ENCODE measurements around the gene TMEM184B. TPM values are rescaled to one million over a fixed set of nuclear protein-coding genes. Genes with fewer than 3 reads are reported as not detected.

TMEM184B gene
- total RNA-seq, 2 experiments from 2014 or later: 45.9 to 49.3 TPM

DNA sequence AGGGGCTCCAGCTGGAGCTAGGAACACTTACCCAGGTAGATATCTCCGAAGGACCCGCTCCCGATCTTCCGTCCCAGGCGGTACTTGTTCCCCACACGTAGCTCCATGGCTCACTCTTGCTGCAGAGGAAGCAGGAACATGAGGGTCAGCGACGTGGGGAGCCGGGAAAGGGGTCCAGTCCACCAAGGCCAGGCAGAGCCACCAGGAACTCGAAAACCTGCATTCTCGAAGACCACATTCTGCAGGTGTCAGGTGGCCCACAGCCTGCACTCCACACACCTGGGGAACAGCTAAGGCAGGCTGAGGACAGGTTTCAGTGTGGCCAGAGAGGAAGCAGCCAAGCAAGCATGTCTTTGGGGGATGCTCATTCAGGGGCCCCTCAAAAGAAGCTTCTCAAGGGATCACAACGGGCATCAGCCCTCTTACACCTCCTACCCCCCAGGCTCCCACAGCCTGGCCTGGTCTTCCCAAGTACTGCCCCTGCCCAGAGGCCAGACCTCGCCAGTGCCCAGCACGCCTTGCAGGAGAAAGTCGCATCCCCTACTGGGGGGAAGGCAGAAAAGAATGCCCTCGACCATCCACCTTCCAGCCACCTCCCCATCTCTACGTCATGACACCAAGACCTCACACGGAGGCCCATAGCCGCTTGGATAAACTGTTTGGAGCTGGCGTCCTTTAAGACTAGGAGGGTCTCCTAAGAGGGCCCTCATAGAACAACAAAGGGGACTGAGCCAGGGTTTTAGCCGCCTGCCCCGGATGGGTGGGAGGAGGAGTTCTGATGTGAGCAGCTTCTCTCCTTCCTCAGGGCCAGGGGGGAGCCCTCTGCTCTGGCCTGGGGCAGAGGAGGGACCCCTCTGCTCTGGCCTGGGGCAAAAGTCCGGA is 41.5 kb upstream of the TMEM184B start:
- H3K4me1 Mint-ChIP-seq: peaks cover 68% of the 10 kb centered on the region
- peak overlapping the region; percentile 87 for H3K27ac Mint-ChIP-seq
- H3K27me3 Mint-ChIP-seq: no peaks in the 10 kb centered on the region
- peak overlapping the region; percentile 80 for H3K4me3 Mint-ChIP-seq
- H3K36me3 Mint-ChIP-seq (ENCODE audit: low read depth): peaks cover 20% of the 10 kb centered on the region
- POLR2A ChIA-PET: interaction anchor here (0.7 to 2.4 kb wide), 7 partner anchors 8 to 113 kb away, joined by 3 to 14 read pairs (median 3); no protein-coding TSS in a partner anchor
- no peaks in the 10 kb centered on the region for H3K9me3 Mint-ChIP-seq
- no peak for DNase-seq
- CTCF ChIA-PET: no interaction called here

DNA sequence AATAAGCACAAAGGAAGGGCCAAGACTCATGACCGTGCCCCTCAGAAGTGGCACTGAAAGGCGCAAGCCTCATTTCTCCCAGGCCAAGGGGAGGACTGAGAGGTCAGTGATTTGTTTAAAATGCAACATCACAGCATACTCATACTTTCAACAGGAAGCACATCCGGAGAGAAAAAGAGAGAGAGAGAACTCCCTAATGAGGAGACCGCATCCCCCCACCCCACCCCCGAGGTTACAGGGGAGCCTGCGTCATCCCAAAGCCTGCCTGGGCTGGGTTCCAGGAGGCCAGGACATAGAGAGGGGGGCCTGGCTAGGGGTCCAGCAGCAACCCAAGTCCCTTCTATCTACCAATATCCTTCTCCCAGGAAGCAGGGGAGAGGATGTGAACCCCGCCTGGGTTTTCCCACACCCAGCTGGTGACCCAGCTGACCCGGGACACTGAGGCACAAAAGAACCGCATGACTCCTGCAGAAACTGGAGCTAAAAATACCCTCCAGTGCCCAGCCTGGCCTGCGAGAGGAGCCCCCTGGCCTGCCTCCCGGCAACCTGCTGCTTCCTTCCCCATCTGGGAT is 40.7 kb upstream of the TMEM184B start:
- peak overlapping the region; percentile 4 for H3K4me3 Mint-ChIP-seq
- peaks cover 71% of the 10 kb centered on the region for H3K4me1 Mint-ChIP-seq
- peak overlapping the region; percentile 87 for H3K27ac Mint-ChIP-seq
- no peaks in the 10 kb centered on the region for H3K27me3 Mint-ChIP-seq
- peaks cover 25% of the 10 kb centered on the region for H3K36me3 Mint-ChIP-seq (ENCODE audit: low read depth)
- H3K9me3 Mint-ChIP-seq: no peaks in the 10 kb centered on the region
- ChIA-PET CTCF (no interaction called here), POLR2A (interaction anchor here (0.7 to 2.4 kb wide), 4 partner anchors 7 to 46 kb away, joined by 3 to 14 read pairs (median 4); no protein-coding TSS in a partner anchor)
- DNase-seq: peak; percentile 53

DNA sequence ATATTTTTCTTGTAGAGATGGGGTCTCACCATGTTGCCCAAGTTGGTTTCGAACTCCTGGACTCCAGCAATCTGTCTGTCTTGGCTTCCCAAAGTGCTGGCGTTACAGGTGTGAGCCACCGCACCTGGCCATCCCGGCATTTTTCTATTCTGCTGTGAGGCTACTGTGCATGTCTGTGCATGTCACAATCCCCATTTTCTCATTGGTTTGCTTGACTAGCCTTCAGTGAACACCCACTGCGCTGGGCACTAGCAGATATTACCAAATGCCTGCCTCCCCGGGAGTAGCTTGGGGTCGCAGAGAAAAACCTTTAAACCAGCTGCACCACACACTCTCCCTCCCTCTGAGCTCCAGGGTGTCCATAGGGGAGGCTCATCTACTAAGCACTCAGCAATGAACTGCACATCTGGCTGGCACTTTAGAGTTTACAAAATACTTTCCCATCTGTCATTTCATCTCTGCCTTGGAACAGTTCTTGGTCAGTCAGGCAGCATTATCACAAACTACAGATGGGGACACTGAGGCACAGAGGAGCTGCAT is 39.5 kb upstream of the TMEM184B start:
- peaks cover 25% of the 10 kb centered on the region for H3K36me3 Mint-ChIP-seq (ENCODE audit: low read depth)
- ChIA-PET CTCF (no interaction called here), POLR2A (interaction anchor here (1.5 kb wide), 1 partner anchor 39 kb away, joined by 3 read pairs; no protein-coding TSS in a partner anchor)
- no peaks in the 10 kb centered on the region for H3K9me3 Mint-ChIP-seq
- no peak for DNase-seq
- no peak overlapping the region for H3K4me3 Mint-ChIP-seq
- no peaks in the 10 kb centered on the region for H3K27me3 Mint-ChIP-seq
- peaks cover 64% of the 10 kb centered on the region for H3K4me1 Mint-ChIP-seq
- no peak overlapping the region for H3K27ac Mint-ChIP-seq

- Mint-ChIP-seq H3K4me1 (peaks cover 70% of the 10 kb centered on the region), H3K36me3 (ENCODE audit: low read depth) (peaks cover 27% of the 10 kb centered on the region)
Measured at GRCh38 chr22:38311323-38311620, 38.5 kb upstream of the TMEM184B start.

DNA sequence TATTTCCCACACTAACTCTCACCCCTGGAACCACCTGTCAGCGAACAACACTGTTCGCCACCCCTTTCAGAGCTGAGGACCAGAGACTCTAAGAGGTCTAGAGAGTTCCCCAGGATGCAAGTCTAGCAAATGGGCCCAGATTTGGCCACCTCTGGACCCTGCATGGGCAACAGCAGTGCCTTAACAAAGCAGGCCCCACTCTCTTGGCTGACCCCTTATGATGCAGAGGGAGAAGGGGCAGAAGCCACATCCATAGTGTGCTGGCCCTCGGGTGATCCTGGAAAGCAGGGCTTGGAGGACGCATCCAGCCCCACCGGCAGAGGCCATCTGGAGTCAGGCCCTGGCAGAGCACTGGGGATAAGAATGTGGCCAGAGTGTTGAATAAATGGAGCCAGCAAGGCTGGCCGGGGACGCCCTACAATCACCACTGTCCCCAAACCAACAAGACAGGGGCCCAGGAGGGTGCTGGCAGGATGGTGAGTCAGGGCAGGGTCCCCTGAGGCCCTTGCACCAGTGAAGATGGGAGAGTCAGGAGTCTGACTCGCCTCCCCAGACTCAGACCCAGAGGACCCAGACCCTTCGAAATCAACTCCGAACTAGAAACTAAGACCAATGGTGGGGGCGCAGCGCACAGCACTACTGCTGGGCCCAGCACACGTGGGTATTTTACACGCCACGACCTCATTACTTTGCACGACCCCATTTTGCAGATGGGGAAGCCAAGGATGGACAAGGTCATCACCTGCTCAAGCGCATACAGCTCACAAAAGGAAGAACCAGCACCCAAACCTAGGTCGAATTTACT is 37.9 kb upstream of the TMEM184B start:
- peaks cover 70% of the 10 kb centered on the region for H3K4me1 Mint-ChIP-seq
- no peaks in the 10 kb centered on the region for H3K9me3 Mint-ChIP-seq
- no peak for DNase-seq
- H3K4me3 Mint-ChIP-seq: no peak overlapping the region
- peak overlapping the region; percentile 75 for H3K27ac Mint-ChIP-seq
- H3K36me3 Mint-ChIP-seq (ENCODE audit: low read depth): peaks cover 27% of the 10 kb centered on the region
- POLR2A ChIA-PET: no interaction called here
- H3K27me3 Mint-ChIP-seq: no peaks in the 10 kb centered on the region
- CTCF ChIA-PET: interaction anchor here (0.5 to 1.1 kb wide), 3 partner anchors 42 to 210 kb away, joined by 3 to 4 read pairs (median 3); no protein-coding TSS in a partner anchor

More at GRCh38 chr22:38311323-38311620, 38.5 kb upstream of the TMEM184B start:
- ChIA-PET POLR2A (no interaction called here), CTCF (interaction anchor here (1.1 kb wide), 1 partner anchor 42 kb away, joined by 3 read pairs; no protein-coding TSS in a partner anchor)
- H3K27me3 Mint-ChIP-seq: no peaks in the 10 kb centered on the region
- H3K27ac Mint-ChIP-seq: peak overlapping the region; percentile 75
- no peaks in the 10 kb centered on the region for H3K9me3 Mint-ChIP-seq
- H3K4me3 Mint-ChIP-seq: no peak overlapping the region
- no peak for DNase-seq

GRCh38 chr22:38309614-38310517 is 37.1 kb upstream of the TMEM184B start:
- H3K4me1 Mint-ChIP-seq: peaks cover 68% of the 10 kb centered on the region
- CTCF ChIA-PET: interaction anchor here (0.5 to 0.6 kb wide), 2 partner anchors 169 to 209 kb away, joined by 3 to 4 read pairs; no protein-coding TSS in a partner anchor

GRCh38 chr22:38308791-38309498 is 36.1 kb upstream of the TMEM184B start:
- POLR2A ChIA-PET: no interaction called here

More at GRCh38 chr22:38309614-38310517, 37.1 kb upstream of the TMEM184B start:
- no peak for DNase-seq
- Mint-ChIP-seq H3K27ac (peak overlapping the region; percentile 44), H3K27me3 (no peaks in the 10 kb centered on the region), H3K9me3 (no peaks in the 10 kb centered on the region), H3K36me3 (ENCODE audit: low read depth) (peaks cover 27% of the 10 kb centered on the region), H3K4me3 (no peak overlapping the region)
- POLR2A ChIA-PET: no interaction called here

DNA sequence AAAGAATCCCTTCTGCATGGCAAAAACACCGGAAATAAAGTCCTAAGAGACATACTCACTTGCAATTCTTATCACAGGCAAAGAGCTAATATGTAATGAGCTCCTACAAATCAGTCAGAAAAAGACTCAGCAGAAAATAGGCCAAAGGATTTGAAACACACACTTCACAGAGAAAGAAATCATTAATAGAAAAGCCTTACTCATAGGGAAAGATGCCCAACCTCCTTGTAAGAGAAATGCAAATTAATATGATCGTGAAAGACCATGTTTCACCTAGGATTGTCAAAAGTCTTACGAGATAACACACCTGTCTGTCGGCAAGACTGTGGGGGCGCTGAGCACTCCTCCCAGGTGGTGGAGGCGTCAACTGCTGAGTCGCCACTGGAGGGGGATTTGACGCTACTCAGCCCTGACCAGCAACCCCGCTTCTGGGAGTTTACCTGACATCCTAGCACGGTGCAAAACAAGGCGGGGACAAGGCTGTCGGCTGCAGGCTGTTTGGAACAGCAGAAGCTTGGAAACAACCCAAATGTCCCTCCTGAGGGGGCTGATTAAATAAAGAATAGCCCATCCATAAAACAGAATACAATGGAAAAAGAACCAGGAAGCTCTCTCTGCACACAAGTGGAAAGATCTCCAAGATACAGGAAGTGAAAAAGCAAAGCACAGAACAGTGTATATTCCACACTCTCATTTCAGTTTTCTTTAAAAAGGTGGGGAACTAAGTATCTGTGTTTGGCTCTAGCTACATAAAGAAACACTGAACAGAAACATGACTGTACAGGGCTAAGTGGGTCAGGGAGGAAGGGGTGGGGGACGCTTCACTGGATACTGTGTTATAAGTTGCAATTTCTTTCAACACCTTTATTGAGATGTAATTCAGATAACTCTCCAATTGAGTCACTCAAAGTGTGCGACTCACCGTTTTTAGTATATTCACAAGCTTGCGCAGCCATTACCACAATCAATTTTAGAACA is 33.0 kb upstream of the TMEM184B start:
- POLR2A ChIA-PET: interaction anchor here (0.6 to 2.2 kb wide), 7 partner anchors 9 to 103 kb away, joined by 3 to 14 read pairs (median 4); partner anchors contain the start of genes CSNK1E and TMEM184B
- peaks cover 39% of the 10 kb centered on the region for H3K36me3 Mint-ChIP-seq (ENCODE audit: low read depth)
- CTCF ChIA-PET: interaction anchor here (0.6 to 1.6 kb wide), 11 partner anchors 9 to 707 kb away, joined by 3 to 6 read pairs (median 4); no protein-coding TSS in a partner anchor
- H3K4me1 Mint-ChIP-seq: peaks cover 35% of the 10 kb centered on the region
- peak overlapping the region; percentile 77 for H3K27ac Mint-ChIP-seq
- no peaks in the 10 kb centered on the region for H3K27me3 Mint-ChIP-seq
- no peaks in the 10 kb centered on the region for H3K9me3 Mint-ChIP-seq
- DNase-seq: peak; percentile 46
- H3K4me3 Mint-ChIP-seq: peak overlapping the region; percentile 40

More at GRCh38 chr22:38308791-38309498, 36.1 kb upstream of the TMEM184B start:
- peaks cover 32% of the 10 kb centered on the region for H3K36me3 Mint-ChIP-seq (ENCODE audit: low read depth)
- no peaks in the 10 kb centered on the region for H3K27me3 Mint-ChIP-seq
- no peak overlapping the region for H3K4me3 Mint-ChIP-seq
- no peak overlapping the region for H3K27ac Mint-ChIP-seq
- H3K4me1 Mint-ChIP-seq: peaks cover 65% of the 10 kb centered on the region
- no peaks in the 10 kb centered on the region for H3K9me3 Mint-ChIP-seq
- CTCF ChIA-PET: no interaction called here
- DNase-seq: no peak

- DNase-seq: no peak
- ChIA-PET CTCF (interaction anchor here (1.2 kb wide), 1 partner anchor 48 kb away, joined by 4 read pairs; no protein-coding TSS in a partner anchor), POLR2A (no interaction called here)
- Mint-ChIP-seq H3K4me3 (no peak overlapping the region), H3K36me3 (ENCODE audit: low read depth) (peaks cover 43% of the 10 kb centered on the region), H3K27ac (no peak overlapping the region), H3K9me3 (no peaks in the 10 kb centered on the region), H3K4me1 (peaks cover 30% of the 10 kb centered on the region), H3K27me3 (no peaks in the 10 kb centered on the region)
Measured at GRCh38 chr22:38304526-38304925, 31.7 kb upstream of the TMEM184B start.

- no peaks in the 10 kb centered on the region for H3K9me3 Mint-ChIP-seq
- H3K36me3 Mint-ChIP-seq (ENCODE audit: low read depth): peaks cover 44% of the 10 kb centered on the region
- POLR2A ChIA-PET: no interaction called here
- no peak overlapping the region for H3K4me3 Mint-ChIP-seq
- peaks cover 28% of the 10 kb centered on the region for H3K4me1 Mint-ChIP-seq
- H3K27me3 Mint-ChIP-seq: no peaks in the 10 kb centered on the region
- CTCF ChIA-PET: no interaction called here
- DNase-seq: no peak
- H3K27ac Mint-ChIP-seq: no peak overlapping the region
Measured at GRCh38 chr22:38303974-38304373, 31.2 kb upstream of the TMEM184B start.
